Kidney (tissue), 22 donors: ENCODE measurements around the gene FBXO9. TPM values are rescaled to one million over a fixed set of nuclear protein-coding genes. Genes with fewer than 3 reads are reported as not detected.

Experiments used
- DNase-seq, 5 donors: peaks; one replicate each; pipeline ENCODE4 v3.0.0-alpha.2; 2013 to 2020
- FAIRE-seq: peaks from 2 replicates; lab custom pipeline; 2012; peaks lifted over from hg19 to GRCh38; lab: Jason Lieb, UNC
- H3K27ac ChIP-seq, 2 donors: one replicate each; pipeline ENCODE4 v1.7.0; 2013; ENCODE audit warnings: low read depth in 2 of 2, low read length in 2 of 2, inconsistent platforms in 1 of 2
- H3K27me3 ChIP-seq: one replicate; pipeline ENCODE4 v1.7.1; 2013; ENCODE audit warnings: low read length, inconsistent platforms; ENCODE audit not compliant: control insufficient read depth, insufficient read depth
- H3K36me3 ChIP-seq, 3 donors: one replicate each; pipeline versions ENCODE4 v1.7.0 to v1.7.1; 2013; ENCODE audit warnings: low read length in 3 of 3, control low read depth in 1 of 3, inconsistent platforms in 1 of 3; ENCODE audit not compliant: insufficient read depth in 3 of 3, control insufficient read depth in 2 of 3
- H3K4me1 ChIP-seq, 3 donors: one replicate each; pipeline versions ENCODE4 v1.7.0 to v1.7.1; 2013; ENCODE audit warnings: low read length in 3 of 3, inconsistent platforms in 1 of 3, low read depth in 1 of 3; ENCODE audit not compliant: control insufficient read depth in 2 of 3, insufficient read depth in 2 of 3
- H3K4me3 ChIP-seq, 3 donors: one replicate each; pipeline versions ENCODE4 v1.7.0 to v1.8.1; 2013; ENCODE audit warnings: low read length in 3 of 3, control low read depth in 1 of 3, inconsistent platforms in 1 of 3
- H3K9ac ChIP-seq, 3 donors: one replicate each; pipeline versions ENCODE4 v1.7.0 to v1.7.1; 2013; ENCODE audit warnings: low read length in 3 of 3, control low read depth in 1 of 3, inconsistent platforms in 1 of 3
- H3K9me3 ChIP-seq, 3 donors: one replicate each; pipeline versions ENCODE4 v1.7.0 to v1.7.1; 2013; ENCODE audit warnings: low read length in 3 of 3, control low read depth in 1 of 3, inconsistent platforms in 1 of 3; ENCODE audit not compliant: control insufficient read depth in 2 of 3, insufficient read depth in 1 of 3
- intact Hi-C: fragments of 100-400 bp; cut with DNase I; formaldehyde crosslinking; loops from one replicate; pipeline ENCODE4 v1.11.1; 2022
- long read RNA-seq, 10 donors: library from polyadenylated mRNA in 1 of 10; unstranded in 1 of 10; transcript quantifications; one replicate each; pipeline ENCODE4 v2.0.0 and lab custom pipeline, GENCODE V29; 2021 to 2026
- polyA plus RNA-seq: library from polyadenylated mRNA; stranded (reverse); fragments of 350-450 nt; fragmentation: Illumina TruSeq; extraction: RNeasy Lipid Tissue Mini Kit (QIAGEN cat#74804); gene quantifications from one replicate; pipeline ENCODE4 v1.2.3, GENCODE V29; 2014; ENCODE audit warnings: low read depth, low replicate concordance; ENCODE audit not compliant: insufficient read depth
- total RNA-seq: library from RNA; stranded (reverse); fragmentation: NEBNext Ultra II Directional; extraction: Animal tissue kit (Norgen Biotek cat#: 25700); gene quantifications from one replicate; pipeline ENCODE4 v1.2.1, GENCODE V29; 2021
- TF ChIP-seq, protein P1 (sequence below): IDR thresholded peaks from 3 replicates; pipeline ENCODE4 v1.5.1; 2012; ENCODE audit warnings: mild to moderate bottlenecking, moderate library complexity, borderline replicate concordance; ENCODE audit not compliant: insufficient read depth; ENCODE audit errors: extremely low read depth
- donor health status: control.
- donor health status: control.
- donor health status: control.
- donor health status: control.
- donor health status: control.
- donor health status: DM: yes; HTN: yes; CAD: no.
- donor health status: Normal renal cell carcinoma (clear cell type).

FBXO9 gene
- total RNA-seq: 94.7 TPM
- 45.2 TPM for polyA plus RNA-seq
- long read RNA-seq, donor 1, partial matches to known transcripts: 16 of 17 reads
- long read RNA-seq, donor 1, other reads (novel, unspliced or antisense): 0 of 17 reads
- long read RNA-seq, donor 2: 0 reads
- long read RNA-seq, donor 3, partial matches to known transcripts: 0 of 7 reads
- long read RNA-seq, donor 3, other reads (novel, unspliced or antisense): 7 of 7 reads
- long read RNA-seq, donor 4, partial matches to known transcripts: 0 of 7 reads
- long read RNA-seq, donor 4, other reads (novel, unspliced or antisense): 7 of 7 reads
- long read RNA-seq, donor 5: 0 reads
- long read RNA-seq, donor 6: 0 reads
- long read RNA-seq, donor 7, transcript FBXO9-202 (13 exons, 3,418 nt): major isoform, 52 of 85 reads
- long read RNA-seq, donor 7, partial matches to known transcripts: 11 of 85 reads
- long read RNA-seq, donor 7, other reads (novel, unspliced or antisense): 20 of 85 reads
- long read RNA-seq, donor 8, partial matches to known transcripts: 13 of 13 reads
- long read RNA-seq, donor 8, other reads (novel, unspliced or antisense): 0 of 13 reads
- long read RNA-seq, donor 9: 0 reads
- long read RNA-seq, donor 10, partial matches to known transcripts: 17 of 19 reads
- long read RNA-seq, donor 10, other reads (novel, unspliced or antisense): 0 of 19 reads

DNA sequence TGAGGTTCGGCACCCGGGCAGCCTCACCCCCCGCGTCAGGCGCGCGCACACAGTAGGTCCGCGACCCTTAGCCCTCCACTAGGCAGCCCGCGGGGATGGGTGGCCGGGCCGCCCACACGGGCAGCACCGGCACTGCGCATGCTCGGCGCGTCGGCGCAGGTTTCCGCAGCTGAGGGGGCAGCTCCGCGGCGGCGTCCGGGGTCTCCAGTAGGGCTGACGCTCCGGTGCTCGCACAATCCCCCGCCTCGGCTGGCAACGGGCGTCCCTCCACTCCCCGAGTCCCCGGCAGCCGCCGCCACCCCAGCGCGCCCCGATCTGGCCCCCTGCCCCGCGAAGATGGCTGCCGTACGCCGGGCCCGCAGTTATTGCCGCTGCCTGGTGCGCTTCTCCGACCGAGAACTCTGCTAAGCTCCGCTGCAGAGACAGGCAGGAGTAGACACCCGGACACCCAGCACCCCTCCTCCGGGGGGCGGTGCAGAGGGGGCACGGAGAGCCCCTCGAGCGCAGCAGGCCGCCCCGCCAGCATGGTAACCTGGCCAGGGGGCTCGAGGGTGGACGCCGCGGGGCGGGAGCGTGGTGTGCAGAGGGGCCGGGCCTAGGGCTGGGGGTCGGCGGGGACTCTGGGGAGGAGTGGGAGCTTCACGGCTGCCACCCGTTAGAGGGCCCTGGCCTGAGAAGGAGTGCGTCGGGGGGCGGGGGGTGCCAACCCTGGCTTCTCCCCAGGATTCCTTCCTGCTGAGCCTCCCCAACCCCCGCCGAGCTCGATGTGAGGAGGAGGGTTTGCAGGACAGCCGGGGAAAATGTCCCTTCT is at the start of gene FBXO9:
Gene FBXO9 (plus strand): TSS at position 139 of the 811 bp plus-strand sequence. CDS start 386 bp downstream, at position 525.
- TF ChIP-seq, protein P1, sequence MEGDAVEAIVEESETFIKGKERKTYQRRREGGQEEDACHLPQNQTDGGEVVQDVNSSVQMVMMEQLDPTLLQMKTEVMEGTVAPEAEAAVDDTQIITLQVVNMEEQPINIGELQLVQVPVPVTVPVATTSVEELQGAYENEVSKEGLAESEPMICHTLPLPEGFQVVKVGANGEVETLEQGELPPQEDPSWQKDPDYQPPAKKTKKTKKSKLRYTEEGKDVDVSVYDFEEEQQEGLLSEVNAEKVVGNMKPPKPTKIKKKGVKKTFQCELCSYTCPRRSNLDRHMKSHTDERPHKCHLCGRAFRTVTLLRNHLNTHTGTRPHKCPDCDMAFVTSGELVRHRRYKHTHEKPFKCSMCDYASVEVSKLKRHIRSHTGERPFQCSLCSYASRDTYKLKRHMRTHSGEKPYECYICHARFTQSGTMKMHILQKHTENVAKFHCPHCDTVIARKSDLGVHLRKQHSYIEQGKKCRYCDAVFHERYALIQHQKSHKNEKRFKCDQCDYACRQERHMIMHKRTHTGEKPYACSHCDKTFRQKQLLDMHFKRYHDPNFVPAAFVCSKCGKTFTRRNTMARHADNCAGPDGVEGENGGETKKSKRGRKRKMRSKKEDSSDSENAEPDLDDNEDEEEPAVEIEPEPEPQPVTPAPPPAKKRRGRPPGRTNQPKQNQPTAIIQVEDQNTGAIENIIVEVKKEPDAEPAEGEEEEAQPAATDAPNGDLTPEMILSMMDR: no peak
- Histone ChIP-seq H3K27ac (peak within 1 kb of the TSS; percentile 80 to 96), H3K27me3 (no peaks in the 10 kb centered on the region), H3K9ac (peak within 1 kb of the TSS; percentile 86 to 94 (median 93)), H3K36me3 (no peaks in the 10 kb centered on the region), H3K4me3 (peak within 1 kb of the TSS; percentile 94 to 99 (median 97)), H3K9me3 (no peaks in the 10 kb centered on the region), H3K4me1 (peaks cover 0 to 7% (median 4%) of the 10 kb centered on the region in 3 donors)
- intact Hi-C loops: no loop called here
- FAIRE-seq (no peak), DNase-seq (peak; percentile 80 to 92 (median 89))

DNA sequence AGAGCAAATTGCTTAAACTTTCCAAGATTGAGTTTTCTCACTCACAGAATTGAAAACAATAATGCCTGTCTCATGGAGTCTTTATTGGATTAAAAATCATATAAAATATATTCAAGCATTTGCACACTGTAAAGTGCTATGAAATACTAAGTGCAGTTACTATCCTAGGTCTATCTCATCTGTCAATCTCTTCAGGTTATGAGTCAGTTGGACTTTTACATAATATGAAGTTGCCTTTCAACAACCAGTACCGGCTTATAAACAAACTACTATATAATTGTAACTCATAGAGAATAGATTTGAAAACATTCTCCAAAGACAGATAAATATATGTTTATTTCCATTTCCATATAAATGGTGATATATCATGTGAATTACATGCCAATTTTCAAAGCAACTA is 49.7 kb upstream of the FBXO9 start:
- H3K9ac ChIP-seq: no peak overlapping the region
- TF ChIP-seq, protein P1: no peak
- no peaks in the 10 kb centered on the region for H3K9me3 ChIP-seq
- no peaks in the 10 kb centered on the region for H3K27me3 ChIP-seq
- peaks cover 14 to 37% (median 28%) of the 10 kb centered on the region in 3 donors for H3K36me3 ChIP-seq
- DNase-seq (no peak), FAIRE-seq (no peak)
- H3K4me3 ChIP-seq: no peak overlapping the region
- intact Hi-C loops: no loop called here
- H3K27ac ChIP-seq: no peak overlapping the region
- H3K4me1 ChIP-seq: no peaks in the 10 kb centered on the region

DNA sequence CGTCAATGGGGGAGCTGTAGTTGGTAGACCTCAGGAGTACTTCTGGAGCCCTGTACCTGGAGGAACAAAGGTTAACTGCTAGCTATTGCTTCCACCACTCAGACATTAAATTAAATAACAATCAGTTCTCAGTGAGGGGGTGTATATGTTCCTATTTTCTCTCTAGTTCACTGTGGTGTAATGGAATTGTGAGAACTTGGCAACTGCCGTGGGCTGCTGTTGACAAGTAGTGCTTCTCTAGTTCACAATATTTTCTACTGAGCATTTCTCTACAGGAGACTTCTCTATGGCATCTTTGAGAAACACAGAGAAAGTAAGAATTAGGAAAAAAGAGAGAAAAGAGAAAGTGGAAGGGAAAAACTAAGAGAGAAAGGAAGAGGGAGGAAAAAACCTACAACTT is 46.8 kb upstream of the FBXO9 start:
- peaks cover 7 to 16% (median 14%) of the 10 kb centered on the region in 3 donors for H3K36me3 ChIP-seq
- no peaks in the 10 kb centered on the region for H3K4me1 ChIP-seq
- FAIRE-seq (no peak), DNase-seq (no peak)
- H3K9me3 ChIP-seq: no peaks in the 10 kb centered on the region
- TF ChIP-seq, protein P1: no peak
- no peak overlapping the region for H3K27ac ChIP-seq
- H3K27me3 ChIP-seq: no peaks in the 10 kb centered on the region
- no peak overlapping the region for H3K9ac ChIP-seq
- intact Hi-C loops: loop anchor here (2.0 kb wide), 1 partner anchor 20 kb away; no protein-coding TSS in a partner anchor
- no peak overlapping the region for H3K4me3 ChIP-seq
